H1 (cell line): ENCODE results near the gene CRTAC1. TPM values are rescaled to one million over a fixed set of nuclear protein-coding genes. Genes with fewer than 3 reads are reported as not detected.

Experiments
- EP300 ChIP-seq, 2 experiments: IDR thresholded peaks; 1 replicate in 1 of 2; 2 replicates in 1 of 2; pipeline ENCODE4 v1.6.1; 2011 to 2012; ENCODE audit warnings: low read depth in 2 of 2, low read length in 2 of 2, mild to moderate bottlenecking in 2 of 2, borderline replicate concordance in 1 of 2, inconsistent platforms in 1 of 2, moderate library complexity in 1 of 2
- KDM1A ChIP-seq: fragments of 200-600, 300-600 bp; sonication (generic); IDR thresholded peaks from 2 replicates; pipeline ENCODE4 v1.7.1; 2016; ENCODE audit warnings: mild to moderate bottlenecking, low read length, borderline replicate concordance
- NANOG ChIP-seq: IDR thresholded peaks from 2 replicates; pipeline ENCODE4 v1.6.1; 2011; ENCODE audit warnings: low read length, low read depth, mild to moderate bottlenecking, inconsistent platforms; ENCODE audit not compliant: insufficient read depth, poor library complexity, severe bottlenecking
- POU5F1 ChIP-seq: IDR thresholded peaks from 2 replicates; pipeline ENCODE4 v1.6.1; 2011; ENCODE audit warnings: low read depth, mild to moderate bottlenecking, low read length, moderate library complexity
- TCF12 ChIP-seq: IDR thresholded peaks from 2 replicates; pipeline ENCODE4 v1.6.1; 2011; ENCODE audit warnings: low read depth, mild to moderate bottlenecking, low read length
- USF2 ChIP-seq: IDR thresholded peaks from 2 replicates; pipeline ENCODE4 v1.6.1; 2011; ENCODE audit warnings: low read length, improper control_type of control experiment
- polyA plus RNA-seq, 7 experiments: library from polyadenylated mRNA; depleted of rRNA in 3 of 7; stranded (reverse) in 5 of 7; unstranded in 2 of 7; fragments of >200 nt in 5 of 7; fragments of 200-250 nt in 2 of 7; gene quantifications; 1 replicate in 5 of 7; 2 replicates in 1 of 7; 4 replicates in 1 of 7; pipeline versions ENCODE4 v1.2.1 to v1.2.3, GENCODE V29; 2011 to 2013; ENCODE audit warnings: missing spikeins in 2 of 7, mixed read lengths in 2 of 7
- total RNA-seq: library from RNA; stranded (reverse); fragmentation: NEBNext Ultra II Directional; extraction: Animal tissue kit (Norgen Biotek cat#: 25700); gene quantifications from 2 replicates; pipeline ENCODE4 v1.2.1, GENCODE V29; 2021

The CRTAC1 gene
- total and polyA plus RNA-seq, 2 of the 8 experiments (the other 6 are each of a cell fraction or from before 2014, with no cell fraction given), result 0.91 to 1.2 TPM

GRCh38 chr10:98074315-98074911, 44.0 kb upstream of the CRTAC1 start (continued):
- TF ChIP-seq KDM1A (no peak), POU5F1 (no peak), EP300 (IDR thresholded peaks at IDR 0.05; ENCODE audit: borderline replicate concordance in 1 of 2, low read depth in 2 of 2, low read length in 2 of 2) (no peak), NANOG (no peak), TCF12 (no peak), USF2 (no peak)
